ENCODE measurements around the gene NEK7.

Gene NEK7

DNA sequence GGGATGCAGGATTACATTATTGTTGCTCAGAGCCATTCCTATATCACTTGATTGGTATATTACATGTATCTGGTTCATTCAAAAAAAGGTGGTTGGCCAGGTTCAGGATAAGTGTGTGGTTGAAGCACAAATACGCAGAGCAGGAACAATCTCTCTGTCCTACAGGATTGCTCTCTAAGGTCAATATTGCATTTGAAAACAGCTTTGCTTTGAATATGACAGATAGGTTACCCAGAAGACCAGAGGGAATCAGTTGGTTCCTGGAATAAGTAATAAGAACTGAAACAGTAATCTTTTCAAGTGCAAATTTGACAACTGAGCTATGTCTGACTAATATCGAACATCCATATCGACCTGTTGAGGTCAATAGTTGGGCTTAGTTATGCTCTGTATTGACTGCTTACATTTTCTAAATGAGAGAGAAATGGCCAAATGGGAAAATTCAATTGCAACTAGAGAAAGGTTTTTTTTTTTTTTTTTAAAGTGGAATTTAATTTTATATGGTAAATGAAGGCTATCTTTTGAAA, 206.9 kb downstream of the NEK7 start:
- no peak for DNase-seq

DNA sequence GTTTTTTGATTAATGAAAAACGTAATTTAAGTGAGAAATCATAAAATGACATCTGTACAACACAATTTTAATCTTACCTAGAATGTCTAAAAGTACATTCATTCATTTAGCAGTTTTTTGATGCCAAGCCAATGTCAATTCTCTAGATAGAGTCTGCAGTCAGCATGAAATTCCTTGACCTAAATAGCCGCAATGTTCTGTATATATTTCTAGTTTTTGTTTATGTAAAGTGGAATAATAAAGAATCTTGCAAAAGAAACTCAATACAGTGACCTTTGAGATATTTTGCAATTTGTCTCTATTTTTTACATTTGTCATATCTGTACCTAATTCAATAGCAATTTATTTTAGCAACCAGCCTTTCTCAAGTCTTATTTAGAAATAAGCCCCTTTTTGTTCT, 207.7 kb downstream of the NEK7 start:
- no peak for DNase-seq

DNA sequence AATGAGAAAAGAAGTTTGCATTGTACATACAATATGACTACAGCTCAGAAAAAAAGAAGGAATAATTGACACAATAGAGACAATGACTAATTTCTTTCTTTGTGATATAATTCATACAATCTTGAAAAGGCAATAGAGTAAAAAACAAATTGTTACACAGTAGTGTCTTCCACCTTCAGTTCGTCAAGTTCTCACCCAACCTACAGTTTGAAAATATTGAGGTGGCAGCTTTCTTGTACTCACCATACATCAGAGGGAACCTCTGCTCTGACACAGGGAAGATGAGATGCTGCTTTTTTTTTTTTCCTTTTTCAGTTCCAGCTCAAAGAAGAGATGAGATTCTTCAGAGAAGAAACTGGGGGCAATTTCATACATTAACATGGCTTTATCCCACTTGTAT, 210.5 kb downstream of the NEK7 start:
- DNase-seq: no peak

DNA sequence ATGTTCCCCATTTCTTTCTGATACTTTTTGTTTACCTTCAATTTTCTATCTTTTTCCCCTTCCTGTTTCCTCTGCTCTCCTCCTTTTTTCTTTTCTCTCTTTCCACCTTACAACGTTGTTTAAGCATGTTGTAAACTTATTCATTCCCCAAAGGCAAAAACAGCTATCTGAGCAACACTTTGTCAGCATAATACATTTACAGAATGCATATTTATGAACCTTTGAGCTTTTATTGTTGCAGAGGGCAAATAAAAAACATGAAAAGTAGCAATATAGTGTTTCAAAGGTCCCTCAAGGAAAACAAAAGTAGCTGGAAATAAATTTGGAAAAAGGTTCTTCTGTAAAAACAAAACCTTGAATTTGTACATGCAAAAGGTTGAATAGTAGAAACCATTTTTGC, 214.2 kb downstream of the NEK7 start:
- no peak for DNase-seq

All from SW 1271 (cell line).